Ammon's horn (tissue), 1 donor: ENCODE data around the gene MRPS11.
A peak's percentile ranks its signal among the peaks of the same experiment; 100 is the strongest.
"Not testable (repeated sequence)": the region's sequence is repeated elsewhere in the genome, so short reads cannot be mapped to it uniquely, and the experiment has no call there.

ENCODE experiments used
- DNase-seq: peaks from one replicate; pipeline ENCODE4 v3.0.0-alpha.2; 2016; ENCODE audit warnings: low spot score

MRPS11 gene

DNA sequence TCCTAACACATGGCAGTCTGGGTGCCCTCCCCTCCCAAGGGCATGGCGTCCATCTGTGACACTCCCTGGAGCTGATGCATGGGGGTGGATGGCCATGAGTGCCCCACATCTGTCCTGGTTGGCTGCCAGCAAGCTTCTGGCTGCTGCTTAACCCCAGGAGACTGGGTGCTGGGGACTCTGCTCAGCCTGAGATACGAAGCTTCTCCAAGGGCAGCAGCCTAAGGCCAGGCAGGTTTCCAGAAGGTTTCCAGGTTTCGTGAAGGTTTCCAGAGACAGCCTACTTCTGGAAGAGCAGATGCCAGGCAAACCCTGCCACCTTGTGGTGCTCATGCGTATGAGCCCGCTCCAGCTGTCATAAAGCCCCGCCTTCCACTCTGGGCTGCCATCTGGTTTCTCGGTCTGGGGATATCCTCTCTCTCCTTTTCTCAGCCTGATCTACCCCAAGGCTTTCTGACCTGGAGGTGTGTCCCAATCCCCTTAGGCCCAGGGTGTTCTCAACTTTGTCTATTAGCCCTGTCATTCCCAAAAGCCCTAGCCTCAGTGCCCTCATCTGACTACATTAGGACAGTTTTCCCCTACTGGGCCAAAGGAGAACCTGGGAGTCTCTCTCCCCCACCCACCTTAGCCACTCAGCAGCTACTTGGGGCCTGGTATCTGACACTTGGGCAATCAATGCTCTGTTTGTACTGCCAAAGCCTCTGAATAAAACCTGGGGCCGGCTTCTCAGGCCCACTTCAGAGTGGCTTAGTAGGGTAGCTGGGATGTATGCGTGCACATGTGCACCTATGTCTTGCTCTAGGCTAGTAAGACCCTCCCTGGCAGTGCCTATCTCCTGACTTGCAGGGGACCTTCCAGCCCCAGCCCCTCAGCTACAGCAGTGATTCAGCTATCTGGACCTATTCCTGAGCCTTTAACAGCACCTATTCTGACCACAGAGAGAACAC lies 12.4 kb upstream of the MRPS11 start:
- DNase-seq: peak; percentile 79

DNA sequence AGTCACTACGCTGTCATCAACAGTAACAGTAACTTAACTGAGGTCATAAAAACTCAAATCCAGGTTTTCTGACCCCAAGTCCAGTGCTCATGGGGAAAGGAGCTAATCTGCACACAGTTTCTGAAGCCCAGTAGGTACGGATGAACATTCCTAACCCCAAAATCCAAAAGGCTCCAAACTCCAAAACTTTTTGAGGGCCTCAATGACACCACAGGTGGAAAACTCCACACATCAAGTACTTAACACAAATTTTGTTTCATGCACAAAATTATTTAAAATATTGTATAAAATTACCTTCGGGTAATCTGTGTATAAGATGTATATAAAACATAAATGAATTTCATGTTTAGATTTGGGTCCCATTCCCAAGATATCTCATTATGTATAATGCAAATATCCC lies 10.8 kb upstream of the MRPS11 start:
- DNase-seq: no peak

DNA sequence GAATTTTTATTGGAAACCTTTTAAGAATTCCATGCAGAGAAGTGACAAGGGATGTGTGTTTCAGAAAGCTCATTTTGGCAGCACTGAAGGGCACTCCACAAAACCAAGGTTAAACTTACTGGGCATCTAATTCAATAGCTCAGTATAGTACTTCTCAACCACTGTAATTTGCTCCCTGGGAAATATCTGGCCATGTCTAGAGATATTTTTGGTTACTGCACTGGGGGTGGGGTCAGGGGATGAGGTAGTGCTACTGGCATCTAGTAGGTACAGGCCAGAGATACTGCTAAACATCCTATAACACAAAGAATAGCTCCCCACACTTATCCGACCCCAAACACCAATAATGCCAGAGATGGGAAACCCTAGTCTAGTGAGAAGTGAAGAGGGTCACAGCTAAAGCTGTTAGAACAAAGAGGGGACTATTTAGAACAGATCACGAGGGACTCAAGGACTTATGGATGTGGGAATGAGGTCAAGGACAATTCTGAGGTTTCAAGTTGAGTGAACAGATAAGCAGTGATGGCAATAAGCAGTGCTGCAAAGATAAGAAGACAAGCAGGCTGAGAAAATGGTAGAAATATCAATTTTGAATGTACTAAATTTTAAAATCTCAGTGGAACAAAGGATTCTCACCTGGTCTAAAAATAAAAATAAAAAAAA lies 3.5 kb upstream of the MRPS11 start:
- no peak for DNase-seq

DNA sequence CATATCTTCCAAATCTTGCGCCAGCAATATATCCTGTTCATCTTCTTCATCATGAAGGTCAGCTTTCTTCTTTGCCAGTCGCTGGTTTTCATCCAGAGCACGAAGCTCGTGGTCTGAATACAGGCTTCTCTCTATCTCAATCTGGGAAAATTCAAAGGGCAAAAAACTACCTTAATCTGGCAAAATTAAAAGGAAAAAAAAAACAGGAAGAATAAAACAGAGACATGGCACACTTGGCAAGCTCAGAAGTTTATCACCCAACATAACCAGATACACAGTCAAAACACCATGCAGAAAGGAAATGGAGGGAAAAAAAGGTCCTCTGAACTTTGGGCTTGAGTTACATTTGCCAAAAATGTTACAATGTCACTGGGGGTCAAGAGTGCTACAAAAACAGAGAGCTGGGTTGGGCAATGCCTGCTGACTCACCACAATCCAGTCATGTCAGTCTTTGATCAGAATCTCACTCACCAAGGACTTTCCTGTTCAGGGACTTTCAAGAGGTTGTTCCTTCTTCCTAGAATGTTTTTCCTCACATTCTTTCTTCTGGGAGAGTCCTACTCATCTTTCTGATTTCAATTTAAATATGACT lies 1.8 kb upstream of the MRPS11 start:
- no peak for DNase-seq

DNA sequence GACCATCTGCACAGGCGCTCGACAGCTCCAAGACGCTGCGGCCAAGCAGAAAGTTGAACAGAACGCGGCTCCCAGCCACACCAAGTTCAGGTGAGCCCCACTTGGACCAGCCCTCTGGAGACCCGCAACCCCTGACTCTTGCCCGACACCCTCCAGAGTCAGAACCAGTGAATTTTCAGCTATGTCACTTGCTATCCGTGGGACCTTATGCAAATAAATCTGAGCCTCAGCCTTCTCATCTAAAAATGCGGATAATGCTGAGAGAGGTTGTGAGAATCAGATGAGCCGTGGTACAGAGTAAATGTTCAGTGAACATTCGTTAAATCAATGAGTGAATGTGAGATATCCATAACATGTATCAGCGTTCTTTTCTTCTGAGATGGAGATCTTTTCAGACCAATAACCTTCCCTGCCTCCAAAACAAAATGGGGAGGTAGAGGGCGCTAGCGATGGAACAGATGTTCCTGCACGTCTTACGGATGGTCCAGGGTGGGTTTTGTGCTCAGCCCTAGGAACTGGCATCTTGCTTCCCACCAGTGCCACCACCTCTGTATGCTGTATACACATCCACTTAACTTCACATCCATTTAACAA lies 524 bp downstream of the MRPS11 start:
- DNase-seq: no peak

DNA sequence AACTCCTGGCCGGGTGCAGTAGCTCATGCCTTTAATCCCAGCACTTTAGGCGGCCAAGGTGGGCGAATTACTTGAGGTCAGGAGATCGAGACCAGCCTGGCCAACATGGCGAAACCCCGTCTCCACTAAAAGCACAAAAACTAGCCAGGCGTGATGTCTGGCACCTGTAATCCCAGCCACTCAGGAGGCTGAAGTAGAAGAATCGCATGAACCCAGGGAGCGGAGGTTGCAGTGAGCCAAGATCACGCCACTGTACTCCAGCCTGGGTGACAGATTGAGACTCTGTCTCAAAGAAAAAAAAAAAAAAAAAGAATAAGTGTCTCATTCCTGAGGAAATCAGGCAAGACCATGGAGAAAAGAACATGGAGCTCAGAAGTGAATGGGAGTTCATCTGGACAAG lies 1.2 kb downstream of the MRPS11 start:
- not testable (repeated sequence) for DNase-seq

DNA sequence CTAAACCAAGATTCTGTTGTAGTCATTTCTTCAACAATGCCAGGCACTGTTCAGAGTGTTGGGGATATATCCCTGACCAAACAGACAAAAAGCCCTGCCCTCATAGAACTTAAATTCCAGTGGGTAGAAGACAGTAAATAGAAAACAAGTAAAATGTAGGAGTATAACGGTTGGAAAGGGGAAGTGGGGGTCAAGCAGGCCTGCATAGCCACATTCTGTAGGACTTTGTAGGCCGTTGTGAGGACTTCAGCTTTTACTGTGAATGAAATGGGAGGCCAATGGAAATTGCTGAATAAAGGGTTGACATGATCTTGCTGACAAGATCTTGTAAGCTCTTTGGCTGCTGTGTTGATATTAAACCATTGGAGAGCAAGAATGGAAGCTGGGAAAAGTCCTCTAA lies 1.8 kb downstream of the MRPS11 start:
- DNase-seq: no peak

DNA sequence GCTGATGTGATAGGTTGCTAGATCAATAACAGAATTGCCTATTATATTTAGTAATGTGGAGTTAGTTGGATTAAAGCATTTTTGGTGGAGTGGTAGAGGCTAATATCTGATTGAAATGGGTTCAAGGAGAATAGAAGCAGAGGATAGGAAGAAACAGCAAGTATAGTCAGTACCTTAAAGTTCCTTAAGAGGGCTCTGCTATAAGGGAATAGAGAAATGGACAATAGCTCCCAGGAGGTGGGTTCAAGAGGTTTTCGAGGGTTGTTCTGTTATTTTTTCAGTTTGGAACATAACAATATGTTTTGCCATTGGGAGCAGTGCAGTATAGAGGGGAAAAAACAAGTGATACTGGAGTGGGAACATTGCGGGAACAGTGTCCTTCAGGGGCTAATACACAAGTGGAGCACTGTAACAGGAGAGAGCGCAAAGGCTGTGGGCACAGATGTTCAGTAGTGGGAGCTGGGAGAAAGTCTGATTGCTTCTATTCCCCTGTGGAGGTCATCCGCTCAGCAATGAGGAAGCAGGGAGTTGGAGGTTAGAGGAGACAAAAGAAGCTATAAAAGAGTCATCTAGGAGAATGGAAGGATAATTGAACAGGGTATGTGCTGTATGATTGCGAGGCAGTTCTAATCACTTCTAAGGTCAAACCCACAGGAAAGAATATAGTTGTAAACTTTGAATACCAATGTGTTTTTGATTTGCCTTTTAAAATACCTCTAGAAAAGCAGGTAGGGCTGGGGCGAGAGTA lies 3.3 kb downstream of the MRPS11 start:
- no peak for DNase-seq

DNA sequence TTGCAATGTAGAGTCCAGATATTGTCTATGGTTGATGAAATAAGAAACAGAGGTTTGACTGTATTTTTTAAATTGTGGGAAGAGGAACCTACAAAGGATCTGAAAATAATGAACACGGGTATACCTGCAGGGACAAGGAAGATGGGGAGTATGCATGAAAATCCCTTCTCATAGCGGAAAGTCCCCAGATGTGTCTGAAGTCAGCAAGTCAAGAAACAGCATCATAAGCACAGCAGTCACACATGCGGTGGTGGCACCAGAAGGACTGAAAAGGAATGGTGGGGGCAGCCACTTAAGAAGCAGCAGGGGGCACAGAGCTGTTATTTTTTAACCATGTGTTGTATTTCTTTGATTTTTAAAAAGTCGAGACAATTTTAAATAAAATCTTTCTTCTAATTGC lies 4.7 kb downstream of the MRPS11 start:
- no peak for DNase-seq

DNA sequence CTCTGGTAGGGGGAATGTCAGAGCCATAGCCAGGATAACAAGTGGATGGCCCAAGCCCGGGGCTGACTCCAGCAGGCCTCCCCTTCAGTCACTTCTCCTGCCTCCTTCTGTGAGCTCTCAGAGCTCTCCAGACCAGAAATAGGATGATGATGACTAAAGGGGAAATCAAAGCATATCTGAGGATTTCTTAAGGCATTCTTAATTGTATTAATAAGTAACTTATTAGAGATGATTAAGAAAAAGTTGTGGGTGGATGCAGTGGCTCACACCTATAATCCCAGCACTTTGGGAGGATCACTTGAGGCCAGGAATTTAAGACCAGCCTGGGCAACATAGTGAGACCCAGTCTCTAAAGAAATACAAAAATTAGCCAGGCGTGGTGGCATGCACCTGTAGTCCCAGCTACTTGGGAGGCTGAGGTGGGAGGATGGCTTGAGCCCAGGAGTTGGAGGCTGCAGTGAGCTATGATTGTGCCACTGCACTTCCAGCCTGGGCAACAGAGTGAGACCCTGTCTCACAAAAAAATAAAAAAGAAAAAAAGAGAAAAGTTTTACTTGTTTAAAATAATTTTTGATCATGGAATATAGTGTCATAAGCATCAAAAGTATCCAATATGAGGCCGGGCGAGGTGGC lies 6.3 kb downstream of the MRPS11 start:
- not testable (repeated sequence) for DNase-seq

DNA sequence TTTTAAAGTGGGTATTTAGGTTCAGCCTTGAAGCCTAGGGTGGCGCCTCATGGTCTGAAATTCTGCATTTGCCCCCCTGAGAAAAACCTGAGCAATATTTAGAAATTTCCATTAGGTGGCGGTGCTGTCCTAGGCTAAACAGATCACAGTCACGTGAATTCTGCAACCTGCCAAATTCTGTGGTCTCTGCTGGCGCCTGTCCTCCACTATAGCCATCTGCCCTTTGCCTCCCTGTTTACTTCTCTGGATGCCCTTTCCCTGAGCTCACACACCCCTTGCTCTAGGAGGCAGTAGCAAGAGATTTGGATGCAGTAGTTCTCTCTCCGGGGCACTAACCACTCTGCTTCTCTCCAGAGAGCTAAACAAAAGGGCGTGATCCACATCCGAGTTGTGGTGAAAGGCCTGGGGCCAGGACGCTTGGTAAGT lies 9.1 kb downstream of the MRPS11 start:
- peak; percentile 76 for DNase-seq

DNA sequence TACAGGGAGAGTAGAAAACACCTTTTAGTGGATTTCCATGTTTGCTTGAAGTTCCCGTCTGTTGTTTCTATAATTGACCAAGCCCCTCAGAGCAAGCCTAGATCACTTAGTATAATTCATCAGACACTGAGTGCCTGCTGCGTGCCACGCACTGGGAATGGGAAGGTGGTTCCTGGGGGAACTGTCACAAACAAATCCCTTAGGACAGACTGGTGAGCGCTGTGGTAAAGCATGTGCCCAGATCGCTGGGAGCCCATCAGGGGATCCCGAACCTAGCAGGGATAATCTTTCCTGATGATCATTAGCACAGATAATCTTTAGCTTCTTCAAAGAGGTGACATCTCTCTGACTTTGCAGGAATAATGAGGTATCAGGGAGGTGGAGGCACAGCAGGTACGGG lies 9.6 kb downstream of the MRPS11 start:
- no peak for DNase-seq

DNA sequence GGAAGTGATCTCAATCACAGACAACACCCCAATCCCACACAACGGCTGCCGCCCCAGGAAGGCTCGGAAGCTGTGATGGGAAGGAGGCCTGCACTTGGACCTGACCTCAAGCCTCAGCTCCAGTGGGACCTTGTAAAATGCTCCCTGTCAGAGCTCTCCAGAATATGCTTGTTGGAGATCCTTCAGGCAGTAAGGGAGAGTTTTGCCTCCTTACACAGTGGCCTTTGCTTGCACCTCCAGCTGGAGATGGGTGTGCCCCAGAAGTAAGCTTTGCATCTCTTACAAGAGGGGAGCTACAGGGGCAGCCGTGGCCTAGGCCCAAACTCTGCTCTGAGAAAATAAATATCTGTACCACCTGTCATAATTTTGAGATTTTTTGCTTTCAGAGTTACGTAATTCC lies 10.4 kb downstream of the MRPS11 start:
- no peak for DNase-seq

DNA sequence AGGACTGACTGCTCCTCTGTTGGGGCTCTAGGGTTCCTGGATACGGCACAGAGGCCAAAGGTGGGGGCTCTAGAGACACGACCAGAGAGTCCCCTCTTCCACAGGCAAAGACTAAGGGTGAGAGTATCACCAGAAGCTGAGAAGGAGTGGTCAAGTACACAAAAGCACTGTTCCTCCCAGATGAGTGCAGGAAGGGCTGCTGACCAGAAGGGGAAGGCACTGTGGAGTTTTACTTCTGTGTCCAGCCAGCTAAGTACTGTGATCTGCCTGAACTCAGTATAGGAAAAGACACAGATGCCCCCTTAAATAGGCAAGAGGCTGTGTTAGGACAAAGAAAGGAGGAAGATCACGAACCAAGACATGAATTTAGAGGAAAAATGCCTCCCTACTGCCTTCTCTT lies 11.7 kb downstream of the MRPS11 start:
- no peak for DNase-seq

DNA sequence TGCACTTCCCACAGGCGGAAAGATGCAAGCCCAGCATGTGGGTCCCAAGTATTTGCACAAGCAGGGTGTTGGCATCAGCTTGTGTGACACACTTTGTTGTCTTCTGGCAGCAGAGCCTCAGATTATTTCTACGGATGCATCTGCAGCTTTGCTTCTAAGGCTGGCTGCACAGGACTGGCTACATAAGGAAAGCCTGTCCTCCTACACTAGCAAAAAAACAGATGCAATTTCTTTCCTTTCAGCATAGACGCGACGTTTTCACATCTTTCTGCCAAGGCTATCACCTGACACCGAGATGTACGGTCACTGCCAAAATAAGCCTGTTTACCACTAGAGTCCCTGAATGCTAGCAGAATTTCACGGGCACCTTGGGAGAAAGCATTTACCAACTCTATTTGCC lies 13.5 kb downstream of the MRPS11 start:
- DNase-seq: peak; percentile 43

DNA sequence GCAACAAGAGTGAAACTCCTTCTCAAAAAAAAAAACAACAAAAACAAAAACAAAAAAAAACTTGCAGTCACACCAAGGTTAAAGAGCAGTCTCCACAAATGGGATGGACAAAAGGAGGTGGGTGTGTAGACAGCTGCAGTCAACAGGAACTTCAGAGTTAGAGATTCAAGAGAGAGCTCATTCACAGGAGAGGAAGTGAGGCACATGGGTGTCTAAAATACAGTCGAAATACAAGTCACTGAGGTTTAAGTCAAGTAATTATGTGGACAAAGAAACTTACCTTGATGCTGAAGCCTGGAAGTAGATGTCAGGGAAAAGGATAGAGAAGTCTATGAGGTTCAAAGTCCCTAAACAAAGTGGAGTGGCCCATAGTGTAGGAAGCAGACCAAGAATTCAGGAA lies 14.8 kb downstream of the MRPS11 start:
- DNase-seq: no peak

DNA sequence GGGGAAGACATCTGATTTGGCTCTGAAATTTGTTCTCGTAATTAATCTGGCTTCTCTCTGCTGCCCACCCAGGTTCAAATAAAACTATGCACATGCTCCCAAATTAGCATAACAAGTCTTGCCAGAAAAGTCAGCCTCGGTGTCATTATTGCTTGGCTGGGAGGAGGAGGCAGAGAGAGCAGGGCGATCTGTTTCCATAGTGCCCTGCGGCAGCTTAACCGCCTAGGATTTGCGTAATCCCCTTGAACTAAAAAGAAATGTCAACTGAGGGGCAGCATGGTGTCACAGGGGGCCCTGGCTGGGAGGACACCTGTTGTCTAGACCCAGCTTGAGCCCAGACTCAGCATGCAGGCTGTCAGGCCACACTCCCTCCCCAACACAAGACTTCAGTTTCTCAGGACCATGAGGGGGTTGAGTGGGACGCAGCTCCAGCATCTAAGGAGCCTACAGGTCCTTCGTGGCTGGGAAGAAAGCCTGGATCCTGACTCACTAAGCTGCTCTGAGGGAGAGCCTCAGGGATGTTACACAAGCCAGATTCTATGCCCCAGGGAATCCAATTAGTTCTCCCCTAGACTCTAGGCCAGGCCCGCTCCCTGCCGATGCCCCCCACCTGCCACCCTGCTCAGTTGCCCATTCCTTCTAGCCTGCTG lies 17.3 kb downstream of the MRPS11 start:
- no peak for DNase-seq

DNA sequence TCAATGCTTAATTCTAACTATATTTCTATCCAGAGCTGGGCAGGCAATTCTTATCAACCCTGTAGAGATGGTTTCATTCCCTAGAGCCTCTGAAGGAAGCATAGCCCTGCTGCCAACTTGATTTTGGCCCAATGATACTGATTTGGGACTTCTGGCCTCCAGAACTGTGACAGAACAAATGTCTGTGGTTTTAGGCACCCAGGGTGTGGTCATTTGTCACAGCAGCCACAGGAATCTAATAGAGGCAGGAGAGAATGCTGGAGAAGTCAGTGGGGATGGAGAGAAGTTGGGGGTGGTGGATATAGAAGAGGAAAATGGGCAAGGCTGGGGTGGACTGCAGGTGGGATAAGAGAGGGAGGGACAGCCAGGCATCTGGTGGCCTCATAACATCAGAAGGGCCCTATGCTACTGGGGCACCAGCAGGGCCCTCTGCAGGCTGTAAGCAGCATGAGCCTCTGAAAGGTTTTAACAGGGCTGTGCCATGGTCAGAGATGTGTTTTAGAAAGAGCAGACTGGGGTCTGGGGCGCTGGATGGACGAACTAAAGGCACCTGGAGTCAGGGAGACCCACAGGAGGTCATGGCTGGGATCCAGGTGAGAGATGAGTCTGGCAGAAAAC lies 19.8 kb downstream of the MRPS11 start:
- DNase-seq: no peak

DNA sequence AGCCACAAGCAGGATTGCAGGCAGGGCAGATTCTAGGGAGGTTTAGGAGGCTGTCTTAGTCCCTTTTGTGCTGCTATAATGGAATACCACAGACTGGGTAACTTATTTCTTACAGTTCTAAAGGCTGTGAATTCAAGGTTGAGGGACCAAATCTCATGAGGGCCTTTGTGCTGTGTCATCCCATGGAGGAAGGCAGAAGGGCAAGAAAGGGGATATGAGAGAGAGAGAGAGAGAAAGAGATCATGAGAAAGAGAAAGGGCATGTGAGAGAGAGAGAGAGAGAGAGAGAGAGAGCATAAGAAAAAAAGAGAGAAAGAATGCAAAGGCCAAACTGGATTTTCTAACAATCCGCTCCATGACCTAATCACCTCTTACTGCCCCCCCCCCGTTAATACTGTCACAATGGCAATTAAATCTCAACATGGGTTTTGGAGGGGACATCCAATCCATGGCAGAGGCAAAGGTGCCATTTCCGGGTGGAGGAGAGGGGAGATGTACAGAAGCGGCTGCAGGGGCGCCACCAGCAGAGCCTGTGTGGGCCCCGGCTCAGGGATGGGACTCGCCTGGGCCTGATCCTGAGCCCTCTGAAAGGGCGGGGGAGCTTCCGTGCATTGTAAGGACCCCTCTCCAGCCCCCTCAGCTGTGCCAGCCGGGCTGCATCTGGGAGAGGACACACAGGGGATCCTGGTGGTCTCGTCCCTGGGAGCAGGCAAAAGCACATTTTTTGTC lies 20.5 kb downstream of the MRPS11 start:
- DNase-seq: no peak

DNA sequence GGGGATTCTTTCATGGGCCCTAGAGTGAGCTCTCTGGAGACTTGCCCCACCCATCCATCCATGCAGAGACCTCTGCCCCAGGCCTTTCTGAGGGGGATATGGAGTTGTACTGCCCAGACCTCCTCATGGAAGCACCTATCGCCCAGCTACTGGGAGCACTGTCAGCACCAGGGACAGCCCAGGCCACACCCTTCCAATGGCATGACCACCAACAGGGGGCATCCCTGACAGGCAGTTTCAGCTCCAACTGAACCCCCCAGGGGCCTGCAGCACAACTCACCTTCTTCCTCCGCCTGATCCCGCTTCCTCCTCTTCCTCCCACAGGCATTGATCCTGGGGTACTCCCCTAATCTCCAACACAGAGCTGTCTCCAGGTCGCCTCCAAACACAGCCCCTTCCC lies 21.8 kb downstream of the MRPS11 start:
- no peak for DNase-seq
